HL-60 (cell line): Measurements from ENCODE around the gene EEF2.
"Not testable (repeated sequence)": the region's sequence is repeated elsewhere in the genome, so short reads cannot be mapped to it uniquely, and the experiment has no call there.

Source experiments
- TF ChIP-seq, protein P1 (sequence below): IDR thresholded peaks from one replicate; pipeline ENCODE4 v1.5.1; 2011; ENCODE audit warnings: low read length, control low read depth, inconsistent platforms; ENCODE audit not compliant: insufficient read depth
- TF ChIP-seq, protein P2 (sequence below): IDR thresholded peaks from 2 replicates; pipeline ENCODE4 v1.6.1; 2012; ENCODE audit warnings: low read depth; ENCODE audit not compliant: insufficient replicate concordance

DNA sequence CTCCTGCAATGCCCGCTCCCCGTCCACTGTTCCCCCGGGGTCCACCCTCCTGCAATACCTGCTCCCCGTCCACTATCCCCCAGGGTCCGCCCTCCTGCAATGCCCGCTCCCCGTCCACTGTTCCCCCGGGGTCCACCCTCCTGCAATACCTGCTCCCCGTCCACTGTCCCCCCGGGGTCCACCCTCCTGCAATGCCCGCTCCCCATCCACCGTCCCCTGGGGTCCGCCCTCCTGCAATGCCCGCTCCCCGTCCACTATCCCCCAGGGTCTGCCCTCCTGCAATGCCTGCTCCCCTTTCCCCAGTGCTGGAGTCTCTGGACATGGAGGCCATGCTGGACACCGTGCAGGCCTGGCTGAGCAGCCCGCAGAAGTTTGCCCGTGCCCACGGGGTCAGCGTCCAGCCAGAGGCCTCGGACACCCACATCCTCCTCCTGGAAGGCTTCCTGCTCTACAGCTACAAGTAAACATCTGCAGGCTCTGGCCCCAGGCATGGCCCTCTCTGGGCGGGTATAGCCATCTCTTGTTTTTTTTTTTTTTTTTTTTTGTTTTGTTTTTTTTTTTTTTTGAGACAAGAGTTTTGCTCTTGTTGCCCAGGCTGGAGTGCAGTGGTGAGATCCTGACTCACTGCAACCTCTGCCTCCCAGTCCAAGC is 46.8 kb downstream of the EEF2 start:
- TF ChIP-seq, protein P1, sequence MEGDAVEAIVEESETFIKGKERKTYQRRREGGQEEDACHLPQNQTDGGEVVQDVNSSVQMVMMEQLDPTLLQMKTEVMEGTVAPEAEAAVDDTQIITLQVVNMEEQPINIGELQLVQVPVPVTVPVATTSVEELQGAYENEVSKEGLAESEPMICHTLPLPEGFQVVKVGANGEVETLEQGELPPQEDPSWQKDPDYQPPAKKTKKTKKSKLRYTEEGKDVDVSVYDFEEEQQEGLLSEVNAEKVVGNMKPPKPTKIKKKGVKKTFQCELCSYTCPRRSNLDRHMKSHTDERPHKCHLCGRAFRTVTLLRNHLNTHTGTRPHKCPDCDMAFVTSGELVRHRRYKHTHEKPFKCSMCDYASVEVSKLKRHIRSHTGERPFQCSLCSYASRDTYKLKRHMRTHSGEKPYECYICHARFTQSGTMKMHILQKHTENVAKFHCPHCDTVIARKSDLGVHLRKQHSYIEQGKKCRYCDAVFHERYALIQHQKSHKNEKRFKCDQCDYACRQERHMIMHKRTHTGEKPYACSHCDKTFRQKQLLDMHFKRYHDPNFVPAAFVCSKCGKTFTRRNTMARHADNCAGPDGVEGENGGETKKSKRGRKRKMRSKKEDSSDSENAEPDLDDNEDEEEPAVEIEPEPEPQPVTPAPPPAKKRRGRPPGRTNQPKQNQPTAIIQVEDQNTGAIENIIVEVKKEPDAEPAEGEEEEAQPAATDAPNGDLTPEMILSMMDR = not testable (repeated sequence)
- TF ChIP-seq, protein P2, sequence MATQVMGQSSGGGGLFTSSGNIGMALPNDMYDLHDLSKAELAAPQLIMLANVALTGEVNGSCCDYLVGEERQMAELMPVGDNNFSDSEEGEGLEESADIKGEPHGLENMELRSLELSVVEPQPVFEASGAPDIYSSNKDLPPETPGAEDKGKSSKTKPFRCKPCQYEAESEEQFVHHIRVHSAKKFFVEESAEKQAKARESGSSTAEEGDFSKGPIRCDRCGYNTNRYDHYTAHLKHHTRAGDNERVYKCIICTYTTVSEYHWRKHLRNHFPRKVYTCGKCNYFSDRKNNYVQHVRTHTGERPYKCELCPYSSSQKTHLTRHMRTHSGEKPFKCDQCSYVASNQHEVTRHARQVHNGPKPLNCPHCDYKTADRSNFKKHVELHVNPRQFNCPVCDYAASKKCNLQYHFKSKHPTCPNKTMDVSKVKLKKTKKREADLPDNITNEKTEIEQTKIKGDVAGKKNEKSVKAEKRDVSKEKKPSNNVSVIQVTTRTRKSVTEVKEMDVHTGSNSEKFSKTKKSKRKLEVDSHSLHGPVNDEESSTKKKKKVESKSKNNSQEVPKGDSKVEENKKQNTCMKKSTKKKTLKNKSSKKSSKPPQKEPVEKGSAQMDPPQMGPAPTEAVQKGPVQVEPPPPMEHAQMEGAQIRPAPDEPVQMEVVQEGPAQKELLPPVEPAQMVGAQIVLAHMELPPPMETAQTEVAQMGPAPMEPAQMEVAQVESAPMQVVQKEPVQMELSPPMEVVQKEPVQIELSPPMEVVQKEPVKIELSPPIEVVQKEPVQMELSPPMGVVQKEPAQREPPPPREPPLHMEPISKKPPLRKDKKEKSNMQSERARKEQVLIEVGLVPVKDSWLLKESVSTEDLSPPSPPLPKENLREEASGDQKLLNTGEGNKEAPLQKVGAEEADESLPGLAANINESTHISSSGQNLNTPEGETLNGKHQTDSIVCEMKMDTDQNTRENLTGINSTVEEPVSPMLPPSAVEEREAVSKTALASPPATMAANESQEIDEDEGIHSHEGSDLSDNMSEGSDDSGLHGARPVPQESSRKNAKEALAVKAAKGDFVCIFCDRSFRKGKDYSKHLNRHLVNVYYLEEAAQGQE = not testable (repeated sequence)
